ENCODE measurements around the gene MAP2K4. TPM values are rescaled to one million over a fixed set of nuclear protein-coding genes. Genes with fewer than 3 reads are reported as not detected.

Gene MAP2K4
- total RNA-seq, 1 experiment from 2014 or later = 46.1 TPM

DNA sequence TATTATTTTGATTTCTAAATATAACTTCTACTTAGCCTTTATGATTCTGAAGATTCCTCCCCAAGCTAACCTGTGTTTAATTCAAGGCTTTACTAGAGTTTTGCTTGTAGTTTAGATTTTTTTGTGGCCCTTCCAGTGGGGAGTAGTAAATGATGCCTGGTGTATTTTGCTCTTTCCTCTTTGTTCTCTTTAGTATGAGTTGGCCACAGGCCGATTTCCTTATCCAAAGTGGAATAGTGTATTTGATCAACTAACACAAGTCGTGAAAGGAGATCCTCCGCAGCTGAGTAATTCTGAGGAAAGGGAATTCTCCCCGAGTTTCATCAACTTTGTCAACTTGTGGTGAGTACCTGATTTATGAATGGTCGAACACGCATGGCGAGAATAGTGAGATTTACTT lies 108.3 kb downstream of the MAP2K4 start:
- Histone ChIP-seq H3K4me2 (ENCODE audit: insufficient read depth, insufficient read length, low read length) (no peak overlapping the region), H4K8ac (replicated peaks; ENCODE audit: insufficient read length, low read depth, low read length) (no peak overlapping the region), H4K5ac (ENCODE audit: insufficient read length, low read depth, low read length) (no peak overlapping the region), H3K23me2 (ENCODE audit: insufficient read length, low read depth, low read length, poor library complexity, severe bottlenecking) (no peaks in the 10 kb centered on the region), H3K27me3 (ENCODE audit: insufficient read depth, low read length) (no peaks in the 10 kb centered on the region), H3K9me3 (ENCODE audit: control insufficient read depth, low read depth, low read length) (no peaks in the 10 kb centered on the region), H3K23ac (ENCODE audit: insufficient read length, low read depth, low read length) (no peak overlapping the region), H4K20me1 (ENCODE audit: control insufficient read depth, insufficient read depth, insufficient read length) (no peaks in the 10 kb centered on the region), H3K79me2 (ENCODE audit: insufficient read depth, low read length) (no peaks in the 10 kb centered on the region), H2AK5ac (ENCODE audit: insufficient read length, low read length) (no peak overlapping the region), H2BK120ac (ENCODE audit: low read depth, low read length, poor library complexity, severe bottlenecking) (no peak overlapping the region), H2BK5ac (ENCODE audit: insufficient read length, low read length) (no peak overlapping the region), H3K4me1 (ENCODE audit: insufficient read depth, low read length) (no peaks in the 10 kb centered on the region), H3K79me1 (ENCODE audit: insufficient read depth, low read depth, low read length, poor library complexity, severe bottlenecking) (no peaks in the 10 kb centered on the region), H2BK20ac (ENCODE audit: low read depth, low read length, poor library complexity, severe bottlenecking) (no peak overlapping the region), H3K27ac (ENCODE audit: insufficient read length, low read depth, low read length) (no peak overlapping the region), H2BK15ac (ENCODE audit: low read depth, low read length) (no peak overlapping the region), H3T11ph (ENCODE audit: low read length) (no peak overlapping the region), H4K91ac (ENCODE audit: insufficient read length, low read depth, low read length) (no peak overlapping the region), H3K9ac (ENCODE audit: extremely low read depth, insufficient read length, low read length) (no peak overlapping the region), H2BK12ac (ENCODE audit: insufficient read length, low read depth, low read length) (no peak overlapping the region), H3K4ac (ENCODE audit: low read depth, low read length) (no peak overlapping the region), H3K18ac (ENCODE audit: insufficient read length, low read depth, low read length) (no peak overlapping the region), H3K14ac (ENCODE audit: insufficient read depth, low read length) (no peak overlapping the region), H2AFZ (ENCODE audit: low read length) (no peak overlapping the region), H3K56ac (ENCODE audit: insufficient read length, low read depth, low read length) (no peak overlapping the region)
- Mint-ChIP-seq H3K4me1 (no peaks in the 10 kb centered on the region), H3K9me3 (peaks cover 0 to 7% of the 10 kb centered on the region in 2 experiments; a peak in 2 of 5 replicates), H3K36me3 (ENCODE audit: insufficient read depth in 1 of 3, low read depth in 3 of 3) (peaks cover 28 to 63% (median 61%) of the 10 kb centered on the region in 3 experiments), H3K27me3 (ENCODE audit: low read depth) (no peaks in the 10 kb centered on the region), H3K27ac (no peak overlapping the region), H3K4me3 (no peak overlapping the region)
- no peak for DNase-seq
- WGBS (ENCODE audit: extremely low coverage, insufficient read length, low lambda C conversion rate) = no CpG with 5 or more reads among the region's 7 CpGs
- TF ChIP-seq, protein P1, sequence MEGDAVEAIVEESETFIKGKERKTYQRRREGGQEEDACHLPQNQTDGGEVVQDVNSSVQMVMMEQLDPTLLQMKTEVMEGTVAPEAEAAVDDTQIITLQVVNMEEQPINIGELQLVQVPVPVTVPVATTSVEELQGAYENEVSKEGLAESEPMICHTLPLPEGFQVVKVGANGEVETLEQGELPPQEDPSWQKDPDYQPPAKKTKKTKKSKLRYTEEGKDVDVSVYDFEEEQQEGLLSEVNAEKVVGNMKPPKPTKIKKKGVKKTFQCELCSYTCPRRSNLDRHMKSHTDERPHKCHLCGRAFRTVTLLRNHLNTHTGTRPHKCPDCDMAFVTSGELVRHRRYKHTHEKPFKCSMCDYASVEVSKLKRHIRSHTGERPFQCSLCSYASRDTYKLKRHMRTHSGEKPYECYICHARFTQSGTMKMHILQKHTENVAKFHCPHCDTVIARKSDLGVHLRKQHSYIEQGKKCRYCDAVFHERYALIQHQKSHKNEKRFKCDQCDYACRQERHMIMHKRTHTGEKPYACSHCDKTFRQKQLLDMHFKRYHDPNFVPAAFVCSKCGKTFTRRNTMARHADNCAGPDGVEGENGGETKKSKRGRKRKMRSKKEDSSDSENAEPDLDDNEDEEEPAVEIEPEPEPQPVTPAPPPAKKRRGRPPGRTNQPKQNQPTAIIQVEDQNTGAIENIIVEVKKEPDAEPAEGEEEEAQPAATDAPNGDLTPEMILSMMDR (conservative IDR thresholded peaks at IDR 0.05) = no peak

Data from H9 (cell line).